AG08395 (cell line): ENCODE measurements around the gene AQP3.
"Not testable (repeated sequence)": the region's sequence is repeated elsewhere in the genome, so short reads cannot be mapped to it uniquely, and the experiment has no call there.

Experiments
- DNase-seq: peaks from one replicate; pipeline ENCODE4 v3.0.0; 2012; ENCODE audit warnings: mixed read lengths, low spot score

The AQP3 gene

GRCh38 chr9:33414268-33414667 is 33.1 kb downstream of the AQP3 start:
- no peak for DNase-seq

- no peak for DNase-seq
These were observed 39.3 kb downstream of the AQP3 start for GRCh38 chr9:33408087-33408486.

- DNase-seq: no peak
These were observed 40.3 kb downstream of the AQP3 start for GRCh38 chr9:33407061-33407460.

- DNase-seq: no peak
These were observed 42.5 kb downstream of the AQP3 start for GRCh38 chr9:33404788-33405362.

- DNase-seq: no peak
These were observed 43.2 kb downstream of the AQP3 start for GRCh38 chr9:33403941-33404787.

GRCh38 chr9:33402371-33402770 is 45.0 kb downstream of the AQP3 start, which contains the start of gene AQP7:
TSS of gene AQP7 (minus strand) at chr9:33402568. CDS start at chr9:33401262, 1,306 bp downstream.
- not testable (repeated sequence) for DNase-seq

GRCh38 chr9:33401809-33402208 is 45.6 kb downstream of the AQP3 start:
- DNase-seq: not testable (repeated sequence)

GRCh38 chr9:33399047-33399446 is 48.3 kb downstream of the AQP3 start:
- DNase-seq: not testable (repeated sequence)

GRCh38 chr9:33397801-33398200 is 49.6 kb downstream of the AQP3 start:
- not testable (repeated sequence) for DNase-seq

GRCh38 chr9:33395159-33395879 is 52.1 kb downstream of the AQP3 start:
- DNase-seq: not testable (repeated sequence)

- not testable (repeated sequence) for DNase-seq
These were observed 53.4 kb downstream of the AQP3 start for GRCh38 chr9:33393986-33394385.

GRCh38 chr9:33393581-33393980 is 53.8 kb downstream of the AQP3 start:
- DNase-seq: no peak

- DNase-seq: not testable (repeated sequence)
These were observed 54.8 kb downstream of the AQP3 start for GRCh38 chr9:33392591-33393021.
